DMS 273 (cell line): ENCODE data around the gene RAC2.
A peak's percentile ranks its signal among the peaks of the same experiment; 100 is the strongest.

ENCODE experiments used
- DNase-seq: peaks from one replicate; lab custom pipeline; 2025; ENCODE audit not compliant: unreplicated experiment; lab: John Stamatoyannopoulos, UW

RAC2 gene

GRCh38 chr22:37244114-37244921 lies at the start of gene RAC2:
TSS of gene RAC2 (minus strand) at chr22:37244269. CDS start at chr22:37244148, 121 bp downstream.
- DNase-seq: peak; percentile 47

- no peak for DNase-seq
These were observed 49.1 kb upstream of the RAC2 start for GRCh38 chr22:37293172-37293571.

- no peak for DNase-seq
These were observed 48.6 kb upstream of the RAC2 start for GRCh38 chr22:37292641-37293040.

- no peak for DNase-seq
These were observed 47.7 kb upstream of the RAC2 start for GRCh38 chr22:37291559-37292298.

- no peak for DNase-seq
These were observed 46.7 kb upstream of the RAC2 start for GRCh38 chr22:37290737-37291136.

GRCh38 chr22:37289156-37289735 lies 45.2 kb upstream of the RAC2 start:
- DNase-seq: no peak

GRCh38 chr22:37288521-37288920 lies 44.5 kb upstream of the RAC2 start:
- no peak for DNase-seq

GRCh38 chr22:37287550-37287951 lies 43.5 kb upstream of the RAC2 start:
- DNase-seq: no peak

- DNase-seq: no peak
These were observed 41.9 kb upstream of the RAC2 start for GRCh38 chr22:37285937-37286336.

- DNase-seq: no peak
These were observed 40.8 kb upstream of the RAC2 start for GRCh38 chr22:37284805-37285355.

GRCh38 chr22:37284126-37284804 lies 40.2 kb upstream of the RAC2 start:
- no peak for DNase-seq

GRCh38 chr22:37283393-37283937 lies 39.4 kb upstream of the RAC2 start:
- no peak for DNase-seq

GRCh38 chr22:37282385-37282677 lies 38.3 kb upstream of the RAC2 start, which contains the start of gene CYTH4:
TSS of gene CYTH4 (plus strand) at chr22:37282508. CDS start at chr22:37282570, 62 bp downstream.
- DNase-seq: no peak

- no peak for DNase-seq
These were observed 37.7 kb upstream of the RAC2 start for GRCh38 chr22:37281646-37282384.

- no peak for DNase-seq
These were observed 37.1 kb upstream of the RAC2 start for GRCh38 chr22:37281195-37281594.

- no peak for DNase-seq
These were observed 36.6 kb upstream of the RAC2 start for GRCh38 chr22:37280718-37281117.

GRCh38 chr22:37279331-37280181 lies 35.5 kb upstream of the RAC2 start:
- no peak for DNase-seq

GRCh38 chr22:37278261-37278660 lies 34.2 kb upstream of the RAC2 start:
- DNase-seq: no peak

- DNase-seq: no peak
These were observed 33.3 kb upstream of the RAC2 start for GRCh38 chr22:37277384-37277783.
